DMS114 treated with DMSO at 0.1 percent for 48 hours (cell line): ENCODE measurements around the gene PLOD2.

Source experiments
- DNase-seq: peaks from one replicate; lab custom pipeline; 2025; ENCODE audit not compliant: unreplicated experiment; lab: John Stamatoyannopoulos, UW

The PLOD2 gene

GRCh38 chr3:146050691-146051090 is 110.3 kb downstream of the PLOD2 start:
- no peak for DNase-seq

GRCh38 chr3:146047485-146047884 is 113.5 kb downstream of the PLOD2 start:
- DNase-seq: no peak

- DNase-seq: no peak
Measured at GRCh38 chr3:146044046-146044445, 116.9 kb downstream of the PLOD2 start.

- no peak for DNase-seq
Measured at GRCh38 chr3:146040630-146041029, 120.4 kb downstream of the PLOD2 start.

- no peak for DNase-seq
Measured at GRCh38 chr3:146037697-146038096, 123.3 kb downstream of the PLOD2 start.

- no peak for DNase-seq
Measured at GRCh38 chr3:146036281-146036680, 124.7 kb downstream of the PLOD2 start.

GRCh38 chr3:146035366-146035765 is 125.6 kb downstream of the PLOD2 start:
- no peak for DNase-seq

- no peak for DNase-seq
Measured at GRCh38 chr3:146033950-146034349, 127.0 kb downstream of the PLOD2 start.

- DNase-seq: no peak
Measured at GRCh38 chr3:146026547-146026946, 134.4 kb downstream of the PLOD2 start.

- no peak for DNase-seq
Measured at GRCh38 chr3:146024260-146024659, 136.7 kb downstream of the PLOD2 start.

- DNase-seq: no peak
Measured at GRCh38 chr3:146020969-146021368, 140.0 kb downstream of the PLOD2 start.

GRCh38 chr3:146019508-146019907 is 141.5 kb downstream of the PLOD2 start:
- no peak for DNase-seq
